ENCODE results near the gene SLC13A3. TPM values are rescaled to one million over a fixed set of nuclear protein-coding genes. Genes with fewer than 3 reads are reported as not detected.

Gene SLC13A3
- total RNA-seq, 1 donor from 2014 or later = 7.9 TPM

GRCh38 chr20:46583411-46584214, 67.6 kb downstream of the SLC13A3 start:
- Mint-ChIP-seq H3K4me3 (no peak overlapping the region), H3K36me3 (no peaks in the 10 kb centered on the region), H3K27ac (no peak overlapping the region), H3K4me1 (ENCODE audit: unreplicated experiment) (no peaks in the 10 kb centered on the region), H3K27me3 (peaks cover 3% of the 10 kb centered on the region), H3K9me3 (no peaks in the 10 kb centered on the region)
- TF ChIP-seq CTCF (conservative IDR thresholded peaks at IDR 0.05) = no peak
- DNase-seq (ENCODE audit: extremely low spot score, unreplicated experiment) = no peak

DNA sequence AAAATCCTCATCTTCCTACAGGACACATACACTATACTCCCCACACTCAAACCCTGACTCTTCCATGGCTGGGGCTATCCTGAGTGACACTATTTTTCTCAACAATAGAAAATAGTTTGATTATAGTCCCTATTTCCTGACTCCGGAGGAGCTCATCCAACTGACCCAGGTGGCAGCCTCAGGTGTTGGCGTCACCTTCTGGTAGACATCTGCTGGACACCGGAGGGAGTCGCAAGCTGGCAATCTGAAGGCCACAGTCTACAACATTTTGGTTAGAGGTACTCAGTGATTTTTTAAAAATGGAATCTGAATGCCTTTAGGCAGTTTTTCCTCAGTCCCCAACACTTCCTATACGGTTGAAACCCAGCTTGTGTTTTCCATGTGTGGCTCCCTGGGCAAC, 68.6 kb downstream of the SLC13A3 start:
- no peak for DNase-seq (ENCODE audit: extremely low spot score, unreplicated experiment)
- no peak overlapping the region for H3K4me3 Mint-ChIP-seq
- peaks cover 3% of the 10 kb centered on the region for H3K27me3 Mint-ChIP-seq
- H3K9me3 Mint-ChIP-seq = no peaks in the 10 kb centered on the region
- TF ChIP-seq CTCF (conservative IDR thresholded peaks at IDR 0.05) = no peak
- H3K4me1 Mint-ChIP-seq (ENCODE audit: unreplicated experiment) = no peaks in the 10 kb centered on the region
- no peak overlapping the region for H3K27ac Mint-ChIP-seq
- no peaks in the 10 kb centered on the region for H3K36me3 Mint-ChIP-seq

DNA sequence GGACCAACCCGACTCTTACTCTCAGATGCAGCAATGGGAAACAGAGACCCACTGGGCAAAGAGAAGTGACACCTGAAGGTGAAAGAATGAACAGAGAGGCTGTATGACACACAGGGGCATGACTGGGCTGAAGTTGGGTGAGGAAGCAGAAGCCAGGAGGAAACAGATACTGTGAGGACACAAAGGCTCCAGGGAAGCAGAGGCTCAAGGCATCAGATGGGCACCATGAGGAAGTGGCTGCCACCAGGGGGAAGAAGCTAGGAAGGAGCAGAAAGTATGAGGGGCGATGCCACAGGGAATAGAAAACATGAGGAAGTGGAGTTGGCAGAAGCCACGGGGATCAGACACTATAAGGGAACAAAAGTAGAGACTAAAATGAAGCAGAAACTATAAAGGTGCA, 69.9 kb downstream of the SLC13A3 start:
- Mint-ChIP-seq H3K4me1 (ENCODE audit: unreplicated experiment) (no peaks in the 10 kb centered on the region), H3K27ac (no peak overlapping the region), H3K4me3 (no peak overlapping the region), H3K36me3 (no peaks in the 10 kb centered on the region), H3K27me3 (peaks cover 3% of the 10 kb centered on the region), H3K9me3 (no peaks in the 10 kb centered on the region)
- no peak for TF ChIP-seq CTCF (conservative IDR thresholded peaks at IDR 0.05)
- no peak for DNase-seq (ENCODE audit: extremely low spot score, unreplicated experiment)

DNA sequence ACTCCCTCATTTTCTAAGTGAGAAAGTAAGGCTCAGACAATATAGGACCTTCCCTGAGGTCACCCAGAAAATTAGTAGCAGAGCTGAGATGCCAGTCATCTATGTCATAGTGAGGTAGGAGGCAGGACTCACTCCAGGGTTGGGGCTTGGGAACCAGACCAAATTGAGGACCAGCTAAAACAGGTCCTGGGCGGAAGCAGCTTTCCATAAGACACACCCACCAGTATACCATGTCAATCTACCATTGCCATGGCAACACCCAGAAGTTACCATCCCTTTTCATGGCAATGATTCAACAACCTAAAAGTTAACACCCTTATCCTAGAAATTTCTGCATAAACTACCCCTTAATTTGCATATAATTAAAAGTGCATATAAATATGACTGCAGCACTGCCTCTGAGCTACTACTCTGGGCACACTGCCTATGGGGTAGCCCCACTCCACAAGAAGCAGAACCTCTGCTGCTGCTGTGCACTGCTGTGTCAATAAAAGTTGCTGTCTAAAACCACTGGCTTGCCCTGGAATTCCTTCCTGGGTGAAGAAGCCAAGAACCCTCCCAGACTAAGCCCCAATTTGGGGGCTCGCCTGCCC, 70.5 kb downstream of the SLC13A3 start:
- Mint-ChIP-seq H3K27me3 (peaks cover 3% of the 10 kb centered on the region), H3K27ac (no peak overlapping the region), H3K4me1 (ENCODE audit: unreplicated experiment) (no peaks in the 10 kb centered on the region), H3K36me3 (no peaks in the 10 kb centered on the region), H3K9me3 (no peaks in the 10 kb centered on the region), H3K4me3 (no peak overlapping the region)
- DNase-seq (ENCODE audit: extremely low spot score, unreplicated experiment) = no peak
- no peak for TF ChIP-seq CTCF (conservative IDR thresholded peaks at IDR 0.05)

- Mint-ChIP-seq H3K27me3 (peaks cover 3% of the 10 kb centered on the region), H3K4me1 (ENCODE audit: unreplicated experiment) (no peaks in the 10 kb centered on the region), H3K9me3 (no peaks in the 10 kb centered on the region), H3K4me3 (no peak overlapping the region), H3K27ac (no peak overlapping the region), H3K36me3 (no peaks in the 10 kb centered on the region)
- DNase-seq (ENCODE audit: extremely low spot score, unreplicated experiment) = no peak
- no peak for TF ChIP-seq CTCF (conservative IDR thresholded peaks at IDR 0.05)
Observed at GRCh38 chr20:46578745-46579144, 72.5 kb downstream of the SLC13A3 start.

Measured in type B pancreatic cell (in vitro differentiated cells).